ENCODE measurements around the gene KCNT1.

Gene KCNT1

GRCh38 chr9:135787317-135787716 lies 85.3 kb downstream of the KCNT1 start:
- DNase-seq = no peak

GRCh38 chr9:135787776-135788575 lies 86.0 kb downstream of the KCNT1 start:
- no peak for DNase-seq

GRCh38 chr9:135788576-135789300 lies 86.8 kb downstream of the KCNT1 start:
- DNase-seq = no peak

- no peak for DNase-seq
Observed at GRCh38 chr9:135789838-135790291, 87.9 kb downstream of the KCNT1 start.

GRCh38 chr9:135790356-135790755 lies 88.4 kb downstream of the KCNT1 start:
- DNase-seq = no peak

DNA sequence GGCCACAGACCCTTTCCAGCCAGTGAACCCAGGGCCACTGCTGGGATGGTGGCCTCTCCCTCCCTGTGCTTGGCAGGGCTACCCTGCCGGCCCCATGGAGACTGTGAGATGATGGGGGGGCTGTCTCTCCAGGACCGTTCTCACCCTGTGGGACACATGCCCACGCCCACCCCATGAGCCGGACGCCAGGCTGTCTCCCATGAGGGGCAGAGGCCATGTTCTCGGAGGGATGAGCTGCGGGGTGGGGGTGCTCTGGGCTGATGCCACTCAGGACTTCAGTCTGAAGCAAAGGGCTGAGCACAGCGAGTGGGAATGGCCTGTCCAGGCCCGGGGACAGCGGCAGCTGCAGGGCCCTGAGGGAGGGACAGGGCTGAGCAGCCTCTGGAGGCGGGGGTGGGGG lies 88.9 kb downstream of the KCNT1 start:
- DNase-seq = no peak

GRCh38 chr9:135791431-135792267 lies 89.7 kb downstream of the KCNT1 start:
- no peak for DNase-seq

- no peak for DNase-seq
Observed at GRCh38 chr9:135792268-135793128, 90.5 kb downstream of the KCNT1 start.

- DNase-seq = no peak
Observed at GRCh38 chr9:135793221-135794056, 91.5 kb downstream of the KCNT1 start.

DNA sequence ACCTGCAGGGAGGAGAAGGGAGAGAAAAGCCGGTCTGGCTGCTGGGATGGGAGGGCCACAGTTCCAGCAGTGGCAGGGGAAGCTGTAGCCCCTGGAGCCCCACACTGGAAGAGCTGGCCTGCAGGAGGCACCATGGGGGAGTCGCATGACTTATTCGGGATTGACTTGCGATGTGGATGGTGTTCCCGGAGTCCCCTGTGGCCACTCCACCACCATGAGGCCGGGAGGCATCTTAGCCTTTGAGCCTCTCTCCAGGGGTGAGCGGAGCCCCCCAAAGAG lies 92.0 kb downstream of the KCNT1 start:
- no peak for DNase-seq

- DNase-seq = no peak
Observed at GRCh38 chr9:135794361-135794885, 92.4 kb downstream of the KCNT1 start.

- no peak for DNase-seq
Observed at GRCh38 chr9:135795391-135795790, 93.4 kb downstream of the KCNT1 start.

GRCh38 chr9:135796784-135797485 lies 95.0 kb downstream of the KCNT1 start:
- DNase-seq = no peak

DNA sequence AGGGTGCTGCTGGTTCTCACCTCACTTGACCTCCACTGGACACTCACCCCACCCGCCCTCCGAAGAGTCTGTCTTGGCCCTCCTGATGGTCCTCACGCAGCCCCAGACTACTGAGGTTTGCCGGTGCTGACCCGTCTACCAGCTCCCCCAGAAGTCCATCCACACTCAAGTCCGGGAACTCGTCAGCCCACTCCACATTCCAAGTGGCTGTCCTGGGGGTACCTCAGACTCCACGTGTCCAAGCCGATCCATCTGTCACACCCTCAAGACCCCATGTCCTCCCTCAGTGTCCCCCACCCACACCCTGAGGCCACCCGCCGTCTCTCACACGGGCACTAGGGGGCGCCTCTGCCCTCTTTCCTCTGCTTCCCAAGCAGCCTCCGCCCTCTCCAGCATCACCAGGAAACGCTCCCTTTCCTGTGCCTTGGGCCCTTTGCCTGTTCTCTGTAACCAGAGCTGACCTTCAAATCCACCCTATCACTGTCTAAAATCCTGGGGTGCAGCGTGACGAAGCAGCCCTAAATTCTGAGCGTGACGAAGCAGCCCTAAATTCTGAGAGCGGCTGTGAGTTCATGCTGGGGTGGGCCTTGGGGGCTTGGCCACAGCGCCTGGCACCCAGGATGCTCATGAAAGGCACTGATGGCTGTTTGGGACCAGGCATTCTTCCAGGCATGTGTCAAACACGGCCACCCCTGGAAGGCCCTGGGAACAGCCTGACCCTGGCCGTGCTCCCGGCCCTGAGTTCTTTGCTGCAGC lies 95.7 kb downstream of the KCNT1 start:
- no peak for DNase-seq

DNA sequence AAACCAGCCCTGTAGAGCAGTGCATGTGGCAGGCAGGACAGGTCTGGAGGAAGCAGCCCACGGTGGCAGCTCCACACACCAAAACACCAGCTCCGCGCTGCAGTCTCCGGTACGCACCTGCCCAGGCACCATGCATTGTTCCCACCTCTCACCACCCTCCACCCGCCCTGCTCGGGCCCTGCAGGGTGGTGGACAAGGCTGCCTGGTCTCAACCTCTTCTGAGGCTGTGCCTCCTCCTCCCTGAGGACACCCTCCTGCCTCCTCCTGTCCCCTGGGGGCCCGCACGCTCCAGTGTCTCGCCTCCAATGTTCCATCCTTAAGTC lies 96.2 kb downstream of the KCNT1 start:
- no peak for DNase-seq

DNA sequence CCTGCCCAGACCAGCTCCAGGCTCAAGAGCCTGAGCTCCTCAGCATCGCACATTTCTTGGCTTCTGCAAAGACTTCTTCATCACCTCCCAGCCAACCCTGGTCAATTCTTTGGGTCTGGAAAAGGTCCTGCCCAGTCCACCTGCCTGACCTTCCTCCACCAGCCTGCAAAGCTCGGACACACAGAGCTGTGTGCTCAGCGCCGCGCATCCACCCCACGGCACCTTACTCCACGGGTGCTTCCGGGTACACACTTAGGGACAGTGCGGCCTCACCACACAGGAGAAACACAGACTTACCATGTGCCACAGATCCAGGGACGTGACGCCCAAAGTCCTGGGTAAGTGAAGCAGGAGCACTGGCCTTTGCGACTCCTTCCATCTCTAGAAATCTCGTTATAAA lies 97.3 kb downstream of the KCNT1 start:
- no peak for DNase-seq

DNA sequence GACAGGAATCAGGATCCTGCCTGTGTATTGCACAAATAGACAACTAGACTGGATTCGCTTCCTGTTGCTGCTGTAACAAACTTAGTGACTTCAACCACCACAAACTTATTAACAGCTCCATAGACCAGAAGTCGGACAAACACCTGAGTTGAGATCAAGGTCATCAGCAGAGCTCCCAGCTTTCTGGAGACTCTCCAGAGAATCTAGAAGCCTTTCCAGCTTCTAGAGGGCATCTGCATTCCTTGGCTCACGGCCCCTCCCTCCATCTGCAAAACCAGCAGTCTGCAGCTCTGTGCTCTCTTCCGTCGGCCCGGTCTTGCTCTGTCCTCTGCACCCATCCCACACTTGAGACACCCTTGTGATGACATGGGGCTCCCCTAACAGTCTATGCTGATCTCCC lies 99.1 kb downstream of the KCNT1 start:
- DNase-seq = no peak

DNA sequence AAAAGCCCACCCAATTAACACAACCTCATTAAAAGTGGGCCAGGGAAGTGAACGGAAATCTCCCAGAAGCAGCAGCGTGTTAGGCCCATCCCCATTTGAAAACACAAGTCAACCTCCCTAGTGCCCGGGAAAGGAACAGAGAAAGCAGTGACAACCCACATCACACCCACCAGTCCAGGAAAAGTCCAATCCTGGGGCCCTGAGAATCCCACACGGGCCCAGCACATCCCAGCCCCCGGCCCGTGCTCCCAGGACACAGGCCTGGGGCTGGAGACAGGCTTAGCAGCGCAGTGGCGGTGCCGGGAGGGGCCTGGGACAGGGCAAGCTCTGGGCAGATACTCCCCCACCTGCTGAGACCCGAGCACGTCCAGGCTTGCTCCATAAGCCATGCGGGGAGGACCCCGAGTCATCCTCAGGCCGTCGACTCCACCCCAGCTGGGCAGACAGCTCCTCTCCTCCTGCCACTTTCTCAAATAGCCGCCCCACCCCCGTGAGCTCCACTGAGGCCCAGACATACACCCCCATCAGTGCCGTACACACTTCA lies 101.0 kb downstream of the KCNT1 start:
- no peak for DNase-seq

- DNase-seq = no peak
Observed at GRCh38 chr9:135803441-135803840, 101.5 kb downstream of the KCNT1 start.
